Left ventricle myocardium superior (tissue), 1 donor: ENCODE results near the gene MPST. TPM values are rescaled to one million over a fixed set of nuclear protein-coding genes. Genes with fewer than 3 reads are reported as not detected.
"Not testable (repeated sequence)": the region's sequence is repeated elsewhere in the genome, so short reads cannot be mapped to it uniquely, and the experiment has no call there.

Source experiments
- ATAC-seq: fragments of 200-7000 bp; cut with Tn5 transposase; one replicate; pipeline ENCODE4 v1.9.1; 2020; ENCODE audit warnings: mild to moderate bottlenecking, moderate library complexity
- DNase-seq: peaks from one replicate; pipeline ENCODE4 v3.0.0-alpha.2; 2020
- intact Hi-C: fragments of 100-400 bp; cut with micrococcal nuclease; formaldehyde crosslinking; loops from one replicate; pipeline ENCODE4 v1.11.0; 2022
- total RNA-seq: library from RNA; stranded (reverse); fragmentation: NEBNext Ultra II Directional; extraction: Animal tissue kit (Norgen Biotek cat#: 25700); gene quantifications from one replicate; pipeline ENCODE4 v1.2.1, GENCODE V29; 2021
- donor health status: DM: no; HTN: yes; CAD: no; lungs with severe emphysema.

MPST gene
- total RNA-seq, 1 donor from 2014 or later = 56.7 TPM

DNA sequence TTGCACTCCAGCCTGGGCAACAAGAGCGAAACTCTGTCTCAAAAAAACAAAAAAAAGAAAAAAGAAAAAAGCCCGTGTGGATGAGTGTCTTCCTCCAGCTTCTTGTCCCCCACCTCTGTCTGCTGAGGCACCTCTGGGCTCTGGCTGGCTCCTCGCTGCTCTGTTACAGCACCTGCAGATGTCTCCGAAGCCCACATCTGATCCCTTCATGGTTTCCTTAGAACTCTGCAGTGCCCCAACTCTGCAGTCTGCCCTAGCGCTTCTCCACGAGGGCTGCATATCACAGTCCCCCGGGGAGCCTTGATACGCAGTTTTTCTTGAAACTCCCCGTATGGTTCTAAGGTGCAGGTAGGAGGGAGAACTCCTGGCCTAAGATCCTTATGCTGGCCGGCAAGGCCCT, 47.9 kb downstream of the MPST start:
- ATAC-seq = no peak
- intact Hi-C loops = no loop called here
- DNase-seq = no peak

DNA sequence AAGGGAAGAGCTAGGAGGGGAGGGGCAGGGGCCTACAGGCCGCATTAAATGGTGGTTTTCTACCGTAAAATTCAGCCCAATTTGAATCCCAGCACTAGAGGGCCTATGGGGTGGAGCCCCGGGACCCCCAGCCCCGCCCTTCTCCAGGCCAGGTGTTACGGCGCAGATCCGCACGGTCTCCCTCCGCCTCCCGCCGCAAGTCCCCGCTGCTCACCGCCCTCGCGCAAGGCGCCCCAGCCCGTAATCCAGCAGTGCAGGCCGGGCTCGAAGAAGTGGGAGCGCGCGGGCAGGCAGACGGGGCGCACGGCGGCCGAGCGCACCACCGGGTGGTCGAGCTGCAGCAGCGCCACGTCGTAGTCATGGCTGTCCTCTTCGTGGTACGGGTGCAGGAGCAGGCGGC, 49.3 kb downstream of the MPST start:
- intact Hi-C loops = no loop called here
- DNase-seq (no peak), ATAC-seq (no peak)

DNA sequence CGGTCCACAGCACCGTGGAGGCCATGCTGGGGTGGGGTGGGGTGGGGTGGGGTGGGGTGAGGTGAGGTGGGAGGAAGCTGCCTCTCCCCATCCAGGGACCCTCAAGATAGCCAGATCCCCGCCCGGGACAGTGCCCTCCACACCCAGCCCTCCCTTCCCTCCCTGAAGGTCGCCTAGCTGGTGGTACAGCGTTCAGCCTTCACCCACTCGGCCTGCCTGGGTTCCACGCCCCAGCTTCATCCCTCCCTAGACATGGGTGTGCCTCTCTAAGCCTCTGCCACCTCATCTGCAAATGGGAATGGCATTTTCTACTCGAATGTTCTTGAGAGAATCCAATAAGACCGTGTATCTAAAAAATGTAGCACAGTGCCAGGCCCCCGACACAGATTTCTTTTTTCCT, 49.8 kb downstream of the MPST start:
- intact Hi-C loops = no loop called here
- DNase-seq = no peak
- ATAC-seq = no peak

DNA sequence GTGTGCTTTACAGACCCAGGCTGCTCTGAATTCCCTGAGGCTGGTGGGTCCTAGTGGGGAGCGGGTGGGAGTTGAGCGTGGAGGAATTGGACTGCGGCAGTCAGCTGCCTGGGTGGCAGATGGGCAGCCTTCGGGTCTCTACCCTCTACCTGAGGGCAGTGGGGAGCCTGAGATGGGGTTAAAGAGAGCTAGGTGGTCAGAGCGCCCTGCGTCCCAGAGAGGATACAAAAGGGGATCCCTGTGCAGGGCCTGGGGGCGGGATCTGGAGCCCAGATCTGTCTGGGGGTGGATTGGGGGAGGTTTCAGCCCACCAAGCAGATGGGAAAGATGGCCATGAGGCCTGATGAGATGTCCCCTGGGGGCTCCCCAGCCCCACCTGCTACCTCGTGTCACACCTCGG, 50.2 kb downstream of the MPST start:
- DNase-seq = no peak
- no peak for ATAC-seq
- intact Hi-C loops = no loop called here

DNA sequence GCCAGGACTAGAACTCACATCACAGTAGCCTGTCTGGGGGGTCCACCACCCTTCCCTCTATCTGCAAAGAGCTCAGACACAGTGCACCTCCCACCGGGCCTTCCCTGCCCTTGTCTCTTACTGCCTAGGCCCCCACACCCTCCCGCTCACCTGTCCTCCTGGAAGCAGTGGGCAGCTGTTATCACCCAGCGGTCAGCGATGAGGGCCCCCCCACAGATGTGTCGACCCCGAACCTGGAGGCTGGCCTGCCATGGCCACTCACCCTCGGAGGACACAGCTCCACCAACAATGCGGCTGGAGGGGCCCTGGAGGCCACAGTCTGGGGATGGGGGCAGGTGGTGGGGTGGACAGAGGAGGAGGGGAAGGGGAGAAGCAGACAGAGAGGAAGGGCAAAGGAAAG, 50.8 kb downstream of the MPST start:
- DNase-seq = no peak
- intact Hi-C loops = no loop called here
- ATAC-seq = no peak

DNA sequence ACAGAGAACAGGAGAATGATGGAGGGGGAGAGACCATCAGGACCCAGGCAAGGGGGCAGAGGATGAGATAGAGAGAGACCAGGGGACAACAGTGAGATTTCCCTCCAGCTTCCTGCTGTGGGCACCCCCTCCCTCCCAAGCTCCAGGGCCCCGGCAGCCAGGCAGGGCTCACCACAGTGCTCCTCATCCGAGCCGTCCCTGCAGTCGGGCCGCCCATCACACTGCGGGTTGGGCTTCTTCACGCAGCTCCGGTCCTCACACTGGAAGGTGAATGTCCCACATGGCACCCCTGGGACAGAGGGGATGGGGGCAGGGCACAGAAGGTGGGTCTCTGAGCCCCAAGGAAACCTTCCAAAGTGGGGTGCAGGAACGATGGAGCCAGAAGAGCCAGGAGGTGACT, 51.2 kb downstream of the MPST start:
- intact Hi-C loops = no loop called here
- ATAC-seq = no peak
- DNase-seq = no peak

DNA sequence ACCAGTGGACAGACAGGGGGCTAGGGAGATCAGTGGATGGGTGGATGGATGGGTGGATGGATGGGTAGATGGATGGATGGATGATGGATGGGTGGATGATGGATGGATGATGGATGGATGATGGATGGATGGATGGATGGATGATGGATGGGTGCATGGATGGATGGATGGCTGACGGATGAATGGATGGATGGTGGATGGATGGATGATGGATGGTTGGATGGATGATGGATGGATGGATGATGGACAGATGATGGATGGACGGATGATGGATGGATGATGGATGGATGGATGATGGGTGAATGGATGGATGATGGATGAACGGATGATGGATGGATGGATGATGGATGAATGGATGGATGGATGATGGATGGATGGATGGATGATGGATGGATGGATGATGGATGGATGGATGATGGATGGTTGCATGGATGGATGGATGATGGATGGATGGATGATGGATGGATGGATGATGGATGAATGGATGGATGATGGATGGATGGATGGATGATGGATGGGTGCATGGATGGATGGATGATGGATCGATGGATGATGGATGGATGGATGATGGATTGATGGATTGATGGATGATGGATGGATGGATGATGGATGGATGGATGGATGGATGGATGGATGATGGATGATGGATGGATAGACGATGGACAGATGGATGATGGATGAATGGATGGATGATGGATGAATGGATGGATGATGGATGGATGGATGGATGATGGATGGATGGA, 52.5 kb downstream of the MPST start:
- ATAC-seq, DNase-seq, intact Hi-C loops: not testable (repeated sequence)

DNA sequence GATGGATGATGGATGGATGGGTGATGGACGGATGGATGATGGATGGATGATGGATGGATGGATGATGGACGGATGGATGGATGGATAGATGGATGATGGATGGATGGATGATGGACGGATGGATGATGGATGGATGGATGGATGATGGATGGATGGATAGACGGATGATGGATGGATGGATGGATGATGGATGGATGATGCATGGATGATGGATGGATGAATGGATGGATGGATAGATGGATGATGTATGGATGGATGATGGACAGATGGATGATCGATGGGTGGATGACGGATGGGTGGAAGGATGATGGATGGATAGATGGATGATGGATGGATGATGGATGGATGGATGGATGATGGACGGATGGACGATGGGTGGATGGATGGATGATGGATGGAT, 53.1 kb downstream of the MPST start:
- DNase-seq = no peak
- intact Hi-C loops = no loop called here
- ATAC-seq = no peak

DNA sequence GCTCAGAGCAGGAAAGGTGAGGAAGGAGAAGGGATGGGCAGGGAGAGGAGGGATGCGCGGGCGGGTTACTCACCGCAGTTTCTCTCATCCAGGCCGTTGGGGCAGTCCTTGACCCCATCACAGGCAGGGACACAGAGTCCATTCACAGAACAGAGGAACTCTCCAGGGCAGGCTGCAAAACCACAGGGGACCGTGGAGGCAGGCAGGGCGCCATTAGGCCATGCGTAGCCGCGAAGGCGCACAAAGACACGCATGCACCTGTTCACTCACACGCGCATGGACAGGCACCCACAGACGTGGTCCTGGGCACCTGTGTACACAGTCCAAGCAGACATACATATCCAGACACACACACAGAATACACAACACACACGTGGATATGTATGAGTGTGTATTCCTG, 55.0 kb downstream of the MPST start:
- intact Hi-C loops = no loop called here
- no peak for ATAC-seq

DNA sequence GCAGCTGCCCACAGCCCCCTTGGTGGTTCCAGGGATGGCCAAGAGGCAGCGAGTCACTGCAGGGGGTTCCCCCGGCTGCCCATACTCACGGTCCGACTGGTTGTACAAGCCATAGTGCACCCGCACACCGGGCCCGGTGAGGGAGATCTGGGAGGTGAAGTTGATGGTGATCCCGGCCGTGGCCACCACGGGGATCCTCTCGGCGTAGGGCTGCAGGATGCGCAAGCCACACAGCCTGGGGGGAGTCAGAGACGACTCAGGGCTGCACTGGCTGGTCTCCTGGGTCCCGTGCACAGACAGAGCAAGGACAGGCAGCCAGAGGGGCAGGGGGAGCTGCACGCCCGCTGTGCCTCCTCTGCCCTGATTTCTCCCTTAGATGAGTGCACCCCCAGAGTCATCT, 55.5 kb downstream of the MPST start:
- ATAC-seq (no peak), DNase-seq (no peak)
- intact Hi-C loops = no loop called here

More for the DNA sequence above, 55.0 kb downstream of the MPST start:
- DNase-seq = no peak

DNA sequence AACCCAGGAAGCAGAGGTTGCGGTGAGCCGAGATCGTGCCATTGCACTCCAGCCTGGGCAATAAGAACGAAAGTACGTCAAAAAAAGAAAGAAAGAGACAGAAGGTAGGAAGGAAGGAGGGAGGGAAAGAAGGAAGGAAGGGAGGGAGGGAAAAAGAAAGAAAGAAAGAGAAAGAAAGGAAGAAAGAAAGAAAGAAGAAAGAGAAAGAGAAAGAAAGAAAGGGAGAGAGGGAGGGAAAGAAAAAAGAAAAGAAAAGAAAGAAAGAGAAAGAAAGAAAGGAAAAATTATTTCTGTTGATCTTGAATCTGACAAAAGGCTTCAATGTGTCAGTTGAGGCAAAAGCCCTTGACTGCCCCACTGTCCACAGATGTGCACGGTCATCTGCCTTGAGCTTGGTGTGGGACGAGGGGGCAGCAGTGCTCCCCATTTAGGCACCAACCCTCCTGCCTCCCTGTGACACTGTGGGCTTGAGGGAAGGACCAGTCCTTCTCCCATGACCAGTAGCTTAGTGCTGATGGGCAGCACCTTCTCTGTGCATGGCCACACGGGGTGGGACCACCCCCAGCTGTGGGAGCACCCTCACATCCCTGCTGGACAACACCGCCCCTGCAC, 56.4 kb downstream of the MPST start:
- intact Hi-C loops = no loop called here
- ATAC-seq (no peak), DNase-seq (no peak)

DNA sequence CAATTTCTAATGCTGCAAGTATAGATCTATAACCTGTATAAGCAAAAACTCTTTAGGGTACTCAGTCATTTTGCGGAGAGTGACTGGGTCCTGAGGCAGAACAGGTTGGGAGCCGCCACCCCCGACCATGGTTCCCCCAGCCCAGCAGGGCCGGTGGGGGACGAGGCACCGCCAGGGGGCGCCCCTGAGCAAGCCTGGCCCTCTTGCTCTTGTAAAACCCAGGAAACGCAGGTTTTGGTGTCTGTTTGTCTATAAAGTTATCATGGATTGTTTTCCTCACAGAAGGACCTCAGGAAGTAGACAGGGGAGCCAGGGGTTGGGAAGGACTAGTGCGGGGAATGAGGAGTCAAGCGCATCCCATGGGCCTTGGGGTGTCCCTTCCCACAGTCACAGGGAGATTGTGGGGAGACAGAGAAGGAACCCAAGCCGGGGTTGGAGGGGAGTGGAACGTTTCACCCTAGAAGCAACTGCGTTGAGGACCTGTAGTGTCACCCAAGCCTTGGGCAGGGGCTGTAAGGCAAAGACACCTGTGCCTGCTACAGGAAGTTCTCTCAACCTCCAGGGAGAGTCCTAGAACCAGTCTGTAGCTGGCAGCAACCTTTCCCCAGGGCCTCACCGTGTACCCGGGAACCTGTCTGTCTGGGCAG, 58.4 kb downstream of the MPST start:
- ATAC-seq (peak; percentile 53), DNase-seq (peak; percentile 71)
- intact Hi-C loops = no loop called here

DNA sequence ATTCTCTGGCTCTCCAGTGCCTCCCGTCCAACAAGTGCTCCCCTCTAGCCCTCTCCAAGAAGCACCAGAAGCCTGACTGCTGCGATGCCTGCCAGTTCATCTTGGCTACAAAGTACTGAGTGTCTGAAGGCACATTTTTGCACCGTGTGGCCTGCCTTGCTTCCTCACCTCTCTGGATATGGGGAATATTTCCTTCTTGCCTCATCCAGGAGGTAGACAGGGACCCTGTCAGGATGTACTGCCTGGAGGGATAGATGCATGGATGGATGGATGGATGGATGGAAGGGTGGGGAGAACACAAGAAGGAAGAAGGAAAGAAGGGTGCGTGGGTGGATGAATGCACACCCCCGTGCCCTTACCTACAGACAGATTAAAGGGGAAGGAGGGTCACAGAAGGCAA, 59.6 kb downstream of the MPST start:
- DNase-seq (no peak), ATAC-seq (no peak)
- intact Hi-C loops = no loop called here

Other genes with a start within 250 kb of the MPST start
- gene IFT27, start 243.6 kb upstream of the MPST start, total RNA-seq = 29.3 TPM
- gene PVALB, start 202.7 kb upstream of the MPST start, total RNA-seq = not detected
- 6.8 TPM for gene NCF4, start 158.7 kb upstream of the MPST start, total RNA-seq
- gene CSF2RB, start 106.1 kb upstream of the MPST start, total RNA-seq = 3.2 TPM
- 45.8 TPM for gene TST, start 295 bp upstream of the MPST start, total RNA-seq
- 9.8 TPM for gene KCTD17, start 32.0 kb downstream of the MPST start, total RNA-seq
- gene TMPRSS6, start 90.0 kb downstream of the MPST start, total RNA-seq = not detected
- gene IL2RB, start 130.2 kb downstream of the MPST start, total RNA-seq = 0.79 TPM
- 1.1 TPM for gene C1QTNF6, start 168.5 kb downstream of the MPST start, total RNA-seq
- gene SSTR3, start 192.7 kb downstream of the MPST start, total RNA-seq = not detected
- gene RAC2, start 224.5 kb downstream of the MPST start, total RNA-seq = 5.1 TPM